CD4-positive, CD25-positive, alpha-beta regulatory T cell (primary cell): ENCODE results near the gene PSMF1. TPM values are rescaled to one million over a fixed set of nuclear protein-coding genes. Genes with fewer than 3 reads are reported as not detected.

Source experiments
- ATAC-seq, 2 donors: fragments of 150-1000 bp; cut with Tn5 transposase; one replicate each; pipeline ENCODE4 v1.10.0; 2021; ENCODE audit warnings: low read depth in 2 of 2, moderate number of reproducible peaks in 2 of 2, moderate library complexity in 1 of 2
- DNase-seq, 3 donors: peaks; one replicate each; pipeline versions ENCODE4 v3.0.0 to v3.0.0-alpha.2; 2012 to 2022; ENCODE audit warnings: mixed read lengths in 1 of 3
- H3K27ac ChIP-seq: one replicate; pipeline ENCODE4 v1.7.0; 2013; ENCODE audit warnings: mild to moderate bottlenecking, low read length; ENCODE audit not compliant: insufficient read depth, poor library complexity, severe bottlenecking
- H3K27me3 ChIP-seq: one replicate; pipeline ENCODE4 v1.7.0; 2013; ENCODE audit warnings: low read length; ENCODE audit not compliant: control insufficient read depth, insufficient read depth
- H3K36me3 ChIP-seq: one replicate; pipeline ENCODE4 v1.7.0; 2013; ENCODE audit warnings: mild to moderate bottlenecking, low read length, moderate library complexity; ENCODE audit not compliant: control insufficient read depth, insufficient read depth
- H3K4me1 ChIP-seq: 2 replicates; pipeline ENCODE4 v1.7.0; 2013; ENCODE audit warnings: mild to moderate bottlenecking, low read length; ENCODE audit not compliant: insufficient read depth, control insufficient read depth, poor library complexity, severe bottlenecking
- H3K4me3 ChIP-seq: one replicate; pipeline ENCODE4 v1.7.0; 2013; ENCODE audit warnings: low read depth, mild to moderate bottlenecking, low read length, moderate library complexity
- H3K9me3 ChIP-seq, 2 experiments: 1 replicate in 1 of 2; 2 replicates in 1 of 2; pipeline ENCODE4 v1.7.0; 2013; ENCODE audit warnings: low read length in 2 of 2, mild to moderate bottlenecking in 1 of 2, moderate library complexity in 1 of 2; ENCODE audit not compliant: control insufficient read depth in 2 of 2
- H3K27ac Mint-ChIP-seq, 3 donors: one replicate each; pipeline ENCODE4 v1.8.0; 2020 to 2022; ENCODE audit warnings: mild to moderate bottlenecking in 3 of 3, mixed read lengths in 3 of 3, moderate library complexity in 2 of 3
- H3K27me3 Mint-ChIP-seq: one replicate; pipeline ENCODE4 v1.8.0; 2022; ENCODE audit warnings: mild to moderate bottlenecking, mixed read lengths
- H3K36me3 Mint-ChIP-seq: one replicate; pipeline ENCODE4 v1.8.0; 2020; ENCODE audit warnings: mixed read lengths
- H3K4me1 Mint-ChIP-seq, 4 donors: one replicate each; pipeline ENCODE4 v1.8.0; 2020 to 2022; ENCODE audit warnings: mixed read lengths in 4 of 4, mild to moderate bottlenecking in 1 of 4
- H3K4me3 Mint-ChIP-seq, 4 donors: one replicate each; pipeline ENCODE4 v1.8.0; 2020 to 2022; ENCODE audit warnings: mild to moderate bottlenecking in 4 of 4, mixed read lengths in 4 of 4, moderate library complexity in 3 of 4
- H3K9me3 Mint-ChIP-seq, 7 donors: one replicate each; pipeline ENCODE4 v1.8.0; 2020 to 2022; ENCODE audit warnings: mixed read lengths in 7 of 7, mild to moderate bottlenecking in 3 of 7, moderate library complexity in 2 of 7
- polyA plus RNA-seq, 4 donors: library from polyadenylated mRNA; unstranded; fragments of 300-500 nt; fragmentation: Illumina TruSeq; gene quantifications; one replicate each; pipeline ENCODE4 v1.2.3, GENCODE V29; 2021
- total RNA-seq: library from RNA; stranded (reverse); gene quantifications from one replicate; pipeline ENCODE4 v1.2.3, GENCODE V29; 2022

The PSMF1 gene
- 114 TPM for total RNA-seq
- 100 to 1,000 TPM; 151 to 202 (median 160) TPM for polyA plus RNA-seq

DNA sequence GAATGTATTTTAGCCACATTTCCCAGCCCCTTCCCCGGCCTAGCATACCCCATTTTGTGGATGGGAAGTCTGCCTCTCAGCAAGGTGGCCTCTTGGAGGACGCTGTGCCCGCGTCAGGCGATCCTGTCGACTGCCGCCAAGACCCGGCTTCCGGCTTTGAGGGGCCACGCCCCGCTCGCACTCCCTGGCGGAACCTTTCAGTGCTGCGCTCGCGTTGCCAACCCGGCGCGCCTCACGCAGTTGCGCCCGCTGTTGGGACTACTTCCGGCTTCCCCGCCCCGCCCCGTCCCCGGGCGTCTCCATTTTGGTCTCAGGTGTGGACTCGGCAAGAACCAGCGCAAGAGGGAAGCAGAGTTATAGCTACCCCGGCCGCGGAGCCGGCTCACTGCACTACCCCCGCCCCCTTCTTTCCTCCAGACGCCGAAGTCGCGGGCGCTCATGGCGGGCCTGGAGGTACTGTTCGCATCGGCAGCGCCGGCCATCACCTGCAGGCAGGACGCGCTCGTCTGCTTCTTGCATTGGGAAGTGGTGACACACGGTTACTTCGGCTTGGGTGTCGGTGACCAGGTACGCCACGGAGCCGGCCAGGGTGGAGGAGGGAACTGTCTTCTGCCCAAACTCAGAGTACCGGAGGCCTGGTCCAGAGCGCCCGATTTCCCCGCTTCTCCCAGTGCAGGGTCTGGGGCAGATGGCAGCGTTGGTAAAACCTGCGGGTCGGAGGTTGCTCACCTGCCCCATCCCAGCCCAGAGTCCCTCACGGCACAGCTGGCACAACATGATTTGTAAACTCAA lies at the start of gene PSMF1:
Gene PSMF1 (plus strand): TSS at position 267 of the 792 bp plus-strand sequence. CDS start 172 bp downstream, at position 439.
- peaks cover 26% of the 10 kb centered on the region for H3K36me3 Mint-ChIP-seq
- Histone ChIP-seq H3K9me3 (no peaks in the 10 kb centered on the region), H3K4me3 (peak within 1 kb of the TSS; percentile 92), H3K27ac (peak within 1 kb of the TSS; percentile 81), H3K36me3 (peaks cover 8% of the 10 kb centered on the region), H3K4me1 (peaks cover 56% of the 10 kb centered on the region), H3K27me3 (no peaks in the 10 kb centered on the region)
- H3K27me3 Mint-ChIP-seq = no peaks in the 10 kb centered on the region
- H3K4me3 Mint-ChIP-seq = peak within 1 kb of the TSS; percentile 95 to 99 (median 96)
- H3K27ac Mint-ChIP-seq = peak within 1 kb of the TSS; percentile 95 to 98 (median 96)
- DNase-seq = peak; percentile 94 to 98 (median 97)
- no peaks in the 10 kb centered on the region for H3K9me3 Mint-ChIP-seq
- peaks cover 27 to 70% (median 55%) of the 10 kb centered on the region in 4 donors for H3K4me1 Mint-ChIP-seq
- ATAC-seq = peak; percentile 96

DNA sequence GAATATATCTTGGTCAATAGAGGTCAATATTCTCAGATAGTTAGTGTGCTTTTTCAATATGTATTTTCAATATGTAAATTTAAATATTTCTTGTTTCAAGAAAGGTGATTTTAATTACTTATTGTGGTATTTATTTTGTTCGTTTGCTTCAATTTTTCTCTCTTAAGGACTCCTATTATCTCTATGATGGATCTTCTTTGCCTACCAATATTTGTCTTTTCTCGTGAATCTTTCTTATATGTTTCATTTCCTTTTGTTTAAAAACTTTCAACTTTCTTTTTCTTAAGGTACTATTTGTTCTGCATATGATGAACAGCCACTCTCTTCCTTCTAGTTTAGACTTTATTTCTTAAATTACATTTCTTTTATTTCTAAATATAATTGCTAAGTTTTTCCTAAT lies 46.1 kb upstream of the PSMF1 start:
- Histone ChIP-seq H3K27me3 (peaks cover 6% of the 10 kb centered on the region), H3K4me1 (no peaks in the 10 kb centered on the region), H3K4me3 (no peak overlapping the region), H3K9me3 (peaks cover 0 to 7% of the 10 kb centered on the region in 2 experiments), H3K27ac (no peak overlapping the region), H3K36me3 (no peaks in the 10 kb centered on the region)
- Mint-ChIP-seq H3K9me3 (peaks cover 2 to 12% (median 7%) of the 10 kb centered on the region in 7 donors), H3K27me3 (peaks cover 7% of the 10 kb centered on the region), H3K27ac (no peak overlapping the region), H3K4me1 (peaks cover 0 to 4% (median 0%) of the 10 kb centered on the region in 4 donors), H3K36me3 (no peaks in the 10 kb centered on the region), H3K4me3 (no peak overlapping the region)
- DNase-seq = no peak
- ATAC-seq = no peak

DNA sequence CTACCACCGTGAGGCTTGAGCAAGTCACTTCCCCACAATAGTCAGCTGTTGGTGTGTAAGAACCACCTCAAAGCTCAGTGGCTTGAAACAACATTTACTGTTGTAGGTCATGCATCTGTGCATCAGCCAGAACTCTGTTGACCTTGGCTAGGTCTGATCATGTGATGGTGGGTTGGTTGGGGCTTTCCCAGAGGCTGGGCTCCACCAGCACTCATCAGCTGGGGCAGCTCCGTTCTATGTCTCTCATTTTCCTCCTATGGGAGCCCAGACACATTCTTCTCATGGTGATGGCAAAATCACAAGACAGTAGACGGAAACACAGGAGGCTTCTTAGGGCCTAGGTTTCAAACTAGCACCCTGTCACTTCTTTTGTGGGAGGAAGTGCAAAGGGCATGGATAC lies 42.8 kb upstream of the PSMF1 start:
- no peaks in the 10 kb centered on the region for H3K9me3 ChIP-seq
- Mint-ChIP-seq H3K4me3 (no peak overlapping the region), H3K36me3 (peaks cover 3% of the 10 kb centered on the region), H3K4me1 (peaks cover 0 to 4% (median 0%) of the 10 kb centered on the region in 4 donors), H3K27me3 (no peaks in the 10 kb centered on the region), H3K27ac (peak overlapping the region in 1 of 3 donors; percentile 26), H3K9me3 (peaks cover 0 to 8% (median 0%) of the 10 kb centered on the region in 7 donors)
- H3K4me1 ChIP-seq = no peaks in the 10 kb centered on the region
- no peak for ATAC-seq
- no peak for DNase-seq
- no peak overlapping the region for H3K27ac ChIP-seq
- no peaks in the 10 kb centered on the region for H3K27me3 ChIP-seq
- no peak overlapping the region for H3K4me3 ChIP-seq
- no peaks in the 10 kb centered on the region for H3K36me3 ChIP-seq

GRCh38 chr20:1081891-1082290 lies 36.5 kb upstream of the PSMF1 start:
- H3K36me3 ChIP-seq = no peaks in the 10 kb centered on the region
- no peak overlapping the region for H3K4me3 Mint-ChIP-seq
- H3K27me3 ChIP-seq = no peaks in the 10 kb centered on the region
- H3K4me1 ChIP-seq = no peaks in the 10 kb centered on the region
- ATAC-seq (no peak), DNase-seq (no peak)
- H3K27me3 Mint-ChIP-seq = no peaks in the 10 kb centered on the region
- H3K4me3 ChIP-seq = no peak overlapping the region
- peaks cover 4 to 5% of the 10 kb centered on the region in 2 experiments for H3K9me3 ChIP-seq
- peaks cover 0 to 9% (median 1%) of the 10 kb centered on the region in 4 donors for H3K4me1 Mint-ChIP-seq
- no peak overlapping the region for H3K27ac Mint-ChIP-seq
- H3K36me3 Mint-ChIP-seq = peaks cover 7% of the 10 kb centered on the region
- H3K27ac ChIP-seq = no peak overlapping the region
- peaks cover 0 to 16% (median 5%) of the 10 kb centered on the region in 7 donors for H3K9me3 Mint-ChIP-seq

GRCh38 chr20:1083431-1084080 lies 34.8 kb upstream of the PSMF1 start:
- Mint-ChIP-seq H3K4me1 (peaks cover 0 to 10% (median 8%) of the 10 kb centered on the region in 4 donors), H3K27ac (no peak overlapping the region), H3K27me3 (no peaks in the 10 kb centered on the region), H3K4me3 (no peak overlapping the region), H3K36me3 (peaks cover 7% of the 10 kb centered on the region), H3K9me3 (peaks cover 0 to 16% (median 5%) of the 10 kb centered on the region in 7 donors)
- Histone ChIP-seq H3K4me3 (no peak overlapping the region), H3K27me3 (no peaks in the 10 kb centered on the region), H3K4me1 (no peaks in the 10 kb centered on the region), H3K36me3 (no peaks in the 10 kb centered on the region), H3K27ac (no peak overlapping the region), H3K9me3 (peaks cover 4 to 5% of the 10 kb centered on the region in 2 experiments)
- ATAC-seq = no peak
- no peak for DNase-seq

DNA sequence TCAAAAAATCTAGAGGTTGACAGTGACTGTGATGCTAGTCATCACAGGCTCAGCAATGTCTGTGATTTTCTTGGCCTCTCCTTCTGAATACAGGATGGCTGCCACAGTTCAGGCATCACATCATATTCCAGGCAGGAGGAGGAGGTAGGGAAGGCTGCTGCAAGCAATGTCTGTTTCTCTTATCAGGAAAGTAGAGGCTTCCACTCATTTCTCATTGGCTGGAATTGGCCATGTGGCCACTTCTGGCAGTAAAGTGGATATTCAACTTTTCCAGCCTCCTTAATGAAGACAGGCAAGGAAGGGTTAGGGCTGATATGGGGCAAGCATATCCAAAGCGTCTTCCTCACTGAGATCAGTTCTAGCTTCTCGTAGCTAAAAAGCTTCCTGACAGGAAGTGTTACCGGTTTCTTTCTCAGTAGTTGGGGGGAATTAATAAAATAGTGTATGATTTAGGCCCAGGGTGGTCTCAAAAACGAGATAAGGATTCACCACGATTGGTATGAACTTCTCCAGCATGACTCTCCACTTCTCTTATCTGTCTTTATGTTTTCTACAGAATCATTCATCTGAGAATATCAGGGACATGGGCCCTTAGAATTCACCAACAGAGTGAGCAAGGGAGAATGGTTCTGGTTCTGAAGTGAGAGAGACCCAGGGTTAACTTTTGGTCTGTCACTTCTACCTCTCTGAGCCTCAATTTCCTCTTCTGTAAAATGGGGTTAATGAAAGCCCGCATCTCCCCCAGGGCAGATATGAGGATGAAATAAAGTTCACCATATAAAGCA lies 32.7 kb upstream of the PSMF1 start:
- Mint-ChIP-seq H3K4me3 (no peak overlapping the region), H3K36me3 (peaks cover 21% of the 10 kb centered on the region), H3K4me1 (peaks cover 0 to 10% (median 8%) of the 10 kb centered on the region in 4 donors), H3K9me3 (peaks cover 0 to 31% (median 8%) of the 10 kb centered on the region in 7 donors), H3K27ac (no peak overlapping the region), H3K27me3 (no peaks in the 10 kb centered on the region)
- Histone ChIP-seq H3K27ac (no peak overlapping the region), H3K4me3 (no peak overlapping the region), H3K27me3 (no peaks in the 10 kb centered on the region), H3K9me3 (peaks cover 6 to 11% of the 10 kb centered on the region in 2 experiments), H3K4me1 (no peaks in the 10 kb centered on the region), H3K36me3 (no peaks in the 10 kb centered on the region)
- DNase-seq (no peak), ATAC-seq (no peak)
